GM12878 (cell line): Measurements from ENCODE around the gene CD82. TPM values are rescaled to one million over a fixed set of nuclear protein-coding genes. Genes with fewer than 3 reads are reported as not detected.

Source experiments
- ATAC-seq: fragments of 200-7000 bp; cut with Tn5 transposase; 3 replicates; pipeline ENCODE4 v1.9.1; 2020; ENCODE audit warnings: mild to moderate bottlenecking, moderate library complexity
- BruUV-seq: library from RNA; stranded (reverse); fragments of 400-500 nt; replicated peaks from 2 replicates; lab custom pipeline; 2021; lab: Mats Ljungman, UMichigan
- CTCF ChIA-PET: fragments of 300-600 bp; sonication (Branson Sonifier 250); formaldehyde crosslinking; extraction: SDS; loops from one replicate; lab custom pipeline; 2021; ENCODE audit warnings: inconsistent platforms; lab: Yijun Ruan, JAX
- POLR2A ChIA-PET: fragments of 350-600 bp; formaldehyde crosslinking; extraction: SDS; loops from one replicate; lab custom pipeline; 2021; ENCODE audit warnings: inconsistent platforms; lab: Charles Lee
- RAD21 ChIA-PET: fragments of 300-600 bp; sonication (Branson Sonifier 250); formaldehyde crosslinking; loops from one replicate; lab custom pipeline; 2023; ENCODE audit warnings: antibody characterized with exemption; ENCODE audit not compliant: unreplicated experiment; lab: Charles Lee
- SMC1A ChIA-PET: fragments of 300-600 bp; sonication (Branson Sonifier 250); formaldehyde crosslinking; loops from one replicate; lab custom pipeline; 2023; ENCODE audit not compliant: unreplicated experiment, uncharacterized antibody; lab: Charles Lee
- DNase-seq: peaks from one replicate; pipeline ENCODE4 v3.0.0-alpha.2; 2011; ENCODE audit warnings: low read depth, low spot score
- FAIRE-seq: peaks from 3 replicates; lab custom pipeline; 2011; peaks lifted over from hg19 to GRCh38; lab: Jason Lieb, UNC
- H2AFZ ChIP-seq: 2 replicates; pipeline ENCODE4 v1.6.0; 2011; ENCODE audit warnings: low read depth, low read length, control low read depth; ENCODE audit not compliant: control insufficient read depth
- H3K27ac ChIP-seq: 2 replicates; pipeline ENCODE4 v1.5.1; 2011; ENCODE audit warnings: control low read depth; ENCODE audit not compliant: control insufficient read depth, insufficient read depth
- H3K27me3 ChIP-seq, 2 experiments: replicated peaks in 1 of 2; 2 replicates each; pipeline versions ENCODE4 v1.6.0 to v1.6.1; 2011; ENCODE audit warnings: low read length in 1 of 2; ENCODE audit not compliant: control insufficient read depth in 2 of 2, insufficient read depth in 2 of 2
- H3K36me3 ChIP-seq, 2 experiments: 2 replicates each; pipeline ENCODE4 v1.5.1; 2011; ENCODE audit warnings: low read length in 1 of 2; ENCODE audit not compliant: control insufficient read depth in 2 of 2, insufficient read depth in 2 of 2
- H3K4me1 ChIP-seq: 2 replicates; pipeline ENCODE4 v1.6.1; 2011; ENCODE audit warnings: mild to moderate bottlenecking, low read length, moderate library complexity, mixed read lengths; ENCODE audit not compliant: control insufficient read depth, insufficient read depth
- H3K4me2 ChIP-seq: 2 replicates; pipeline ENCODE4 v1.6.0; 2011; ENCODE audit warnings: control low read depth; ENCODE audit not compliant: control insufficient read depth, insufficient read depth
- H3K4me3 ChIP-seq: fragments of 200-600 bp; sonication (generic); 2 replicates; pipeline ENCODE4 v1.5.1; 2016
- H3K79me2 ChIP-seq: 2 replicates; pipeline ENCODE4 v1.6.0; 2011; ENCODE audit warnings: low read length; ENCODE audit not compliant: control insufficient read depth, insufficient read depth
- H3K9ac ChIP-seq: 2 replicates; pipeline ENCODE4 v1.8.0; 2011; ENCODE audit warnings: low read length, control low read depth, mixed read lengths; ENCODE audit not compliant: control insufficient read depth, insufficient read depth
- H3K9me3 ChIP-seq: replicated peaks from 3 replicates; pipeline ENCODE4 v1.5.1; 2011; ENCODE audit warnings: mild to moderate bottlenecking, low read length; ENCODE audit not compliant: control insufficient read depth, insufficient read depth
- H4K20me1 ChIP-seq: 2 replicates; pipeline ENCODE4 v1.6.0; 2011; ENCODE audit not compliant: control insufficient read depth, insufficient read depth
- BCL11A ChIP-seq: IDR thresholded peaks from 2 replicates; pipeline ENCODE4 v1.6.1; 2011; ENCODE audit warnings: low read depth, low read length
- E2F8 ChIP-seq: fragments of 450-650 bp; IDR thresholded peaks from 2 replicates; pipeline ENCODE4 v1.6.1; 2018; ENCODE audit warnings: mild to moderate bottlenecking, low read depth, moderate library complexity; ENCODE audit not compliant: partially characterized antibody
- IKZF2 ChIP-seq, 2 experiments: fragments of 450-650 bp; IDR thresholded peaks; 2 replicates each; pipeline ENCODE4 v1.6.1; 2017; ENCODE audit warnings: mild to moderate bottlenecking in 2 of 2, moderate library complexity in 2 of 2
- MYC ChIP-seq: IDR thresholded peaks from 2 replicates; pipeline ENCODE4 v1.6.1; 2011; ENCODE audit warnings: mild to moderate bottlenecking, low read length, moderate library complexity, inconsistent platforms; ENCODE audit not compliant: insufficient read depth, insufficient replicate concordance, insufficient read length, severe bottlenecking
- POLR2AphosphoS2 ChIP-seq: IDR thresholded peaks from 2 replicates; pipeline ENCODE4 v1.6.1; 2011; ENCODE audit warnings: low read depth, mild to moderate bottlenecking, low read length, improper control_type of control experiment, moderate library complexity
- POU2F2 ChIP-seq: IDR thresholded peaks from 3 replicates; pipeline ENCODE4 v1.6.1; 2011; ENCODE audit warnings: low read depth, mild to moderate bottlenecking, low read length, borderline replicate concordance
- PRDM15 ChIP-seq: fragments of 450-650 bp; formaldehyde crosslinking; IDR thresholded peaks from 2 replicates; pipeline ENCODE4 v1.4.0; 2020; ENCODE audit warnings: mild to moderate bottlenecking, moderate library complexity
- RELB ChIP-seq: fragments of 450-650 bp; IDR thresholded peaks from 2 replicates; pipeline ENCODE4 v1.6.1; 2017; ENCODE audit warnings: low read depth, mild to moderate bottlenecking, moderate library complexity
- SIN3A ChIP-seq: IDR thresholded peaks from 2 replicates; pipeline ENCODE4 v1.6.1; 2012; ENCODE audit warnings: low read depth, low read length, improper control_type of control experiment
- TBL1XR1 ChIP-seq: IDR thresholded peaks from 2 replicates; pipeline ENCODE4 v1.6.1; 2012; ENCODE audit warnings: low read depth, low read length, improper control_type of control experiment
- ZNF384 ChIP-seq: IDR thresholded peaks from 2 replicates; pipeline ENCODE4 v1.6.1; 2012; ENCODE audit warnings: low read depth, mild to moderate bottlenecking, low read length, improper control_type of control experiment, borderline replicate concordance
- WGBS: methylation state at CpG from one replicate; pipeline ENCODE4 v1.1.6; 2016; ENCODE audit warnings: low lambda C conversion rate; ENCODE audit not compliant: insufficient replicate concordance, insufficient coverage; ENCODE audit errors: missing lambda C conversion rate; 5-methylcytosine and 5-hydroxymethylcytosine counted together
- in situ Hi-C: fragments of 300-500 bp; cut with MboI; formaldehyde crosslinking; loops from 9 replicates; pipeline ENCODE4 v1.14.3; 2018; ENCODE audit warnings: mixed read lengths
- intact Hi-C: fragments of 100-400 bp; cut with micrococcal nuclease; formaldehyde crosslinking; loops from one replicate; pipeline ENCODE4 v1.14.2; 2022; ENCODE audit not compliant: unreplicated experiment
- polyA plus RNA-seq, 11 experiments: library from polyadenylated mRNA; depleted of rRNA in 4 of 11; unstranded in 6 of 11; stranded (reverse) in 5 of 11; fragments of >200 nt; fragmentation: Nextera tagmentation in 4 of 11; fragmentation: Illumina TruSeq in 1 of 11; extraction: Ambion mirVana in 4 of 11; extraction: Trizol in 1 of 11; gene quantifications; 1 replicate in 1 of 11; 2 replicates in 10 of 11; pipeline versions ENCODE4 v1.2.1 to v1.2.3, GENCODE V29; 2011 to 2016; ENCODE audit warnings: inconsistent platforms in 2 of 11, missing spikeins in 2 of 11, low read depth in 1 of 11
- total RNA-seq, 4 experiments: library from RNA; depleted of rRNA in 3 of 4; stranded (reverse); fragments of >200 nt in 3 of 4; fragmentation: Illumina TruSeq in 1 of 4; extraction: Trizol in 1 of 4; gene quantifications; 2 replicates each; pipeline versions ENCODE4 v1.2.1 to v1.2.3, GENCODE V29; 2013 to 2021

The CD82 gene
- total and polyA plus RNA-seq, 10 of the 15 experiments (the other 5 are each of a cell fraction or from before 2014, with no cell fraction given): 5.2 to 180 (median 84.7) TPM

GRCh38 chr11:44525473-44526252 is 39.8 kb upstream of the CD82 start (continued):
- TF ChIP-seq POLR2AphosphoS2: no peak
- TF ChIP-seq SIN3A: no peak
- TF ChIP-seq ZNF384: no peak
- no peak for TF ChIP-seq POU2F2
- no peak for TF ChIP-seq RELB

DNA sequence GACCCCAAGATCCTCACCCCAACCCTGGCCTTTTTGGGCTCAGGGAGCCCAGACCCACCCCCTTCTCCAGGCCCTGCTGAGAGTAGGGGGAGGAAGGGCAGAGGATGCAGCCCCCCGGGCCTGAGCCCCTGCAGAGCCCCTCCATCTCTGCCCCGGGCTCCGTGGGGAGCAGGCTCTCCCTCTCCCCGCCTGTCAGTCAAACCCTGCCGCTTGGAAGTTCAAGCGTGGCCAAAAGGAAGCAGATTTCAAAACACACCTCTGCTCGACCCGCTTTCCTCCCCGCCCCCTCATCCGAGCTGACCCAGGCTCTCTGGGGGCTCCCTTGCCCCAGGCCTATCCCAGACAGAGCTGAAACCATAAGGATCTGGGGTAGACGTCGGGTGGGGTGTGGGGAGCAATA is 39.0 kb upstream of the CD82 start:
- intact Hi-C loops: no loop called here

More for the DNA sequence above, 39.0 kb upstream of the CD82 start:
- H3K4me1 ChIP-seq: no peaks in the 10 kb centered on the region
- BruUV-seq: no TSS peak
- no peaks in the 10 kb centered on the region for H3K36me3 ChIP-seq
- in situ Hi-C loops: no loop called here
- no peaks in the 10 kb centered on the region for H3K9me3 ChIP-seq
- CTCF ChIA-PET: no interaction called here
- TF ChIP-seq E2F8 (no peak), BCL11A (no peak), MYC (no peak), PRDM15 (CRISPR knock-in tag) (no peak), TBL1XR1 (no peak), IKZF2 (IDR thresholded peaks at IDR 0.05) (no peak)
- TF ChIP-seq, all 136 proteins: peak for 0
- ChIA-PET RAD21 (no interaction called here), SMC1A (no interaction called here), POLR2A (no interaction called here)
- WGBS: 27% methylated on average over 12 of the region's 12 CpGs
- Histone ChIP-seq H4K20me1 (no peaks in the 10 kb centered on the region), H2AFZ (no peak overlapping the region), H3K4me2 (no peak overlapping the region), H3K27ac (no peak overlapping the region), H3K4me3 (no peak overlapping the region), H3K79me2 (no peaks in the 10 kb centered on the region), H3K9ac (no peak overlapping the region), H3K27me3 (peaks cover under 1 to 4% of the 10 kb centered on the region in 2 experiments; a peak in 1 of 4 replicates)
- no peak for FAIRE-seq
- no peak for ATAC-seq
- no peak for DNase-seq
